ENCODE measurements around the gene BEST3.

The BEST3 gene

GRCh38 chr12:69698769-69699540, at the start of gene BEST3:
Gene BEST3, minus strand, starts transcription at chr12:69699303. Its CDS starts 1,505 bp downstream, at chr12:69697798.
- no peak for DNase-seq

GRCh38 chr12:69744109-69744508, 45.0 kb upstream of the BEST3 start:
- no peak for DNase-seq

DNA sequence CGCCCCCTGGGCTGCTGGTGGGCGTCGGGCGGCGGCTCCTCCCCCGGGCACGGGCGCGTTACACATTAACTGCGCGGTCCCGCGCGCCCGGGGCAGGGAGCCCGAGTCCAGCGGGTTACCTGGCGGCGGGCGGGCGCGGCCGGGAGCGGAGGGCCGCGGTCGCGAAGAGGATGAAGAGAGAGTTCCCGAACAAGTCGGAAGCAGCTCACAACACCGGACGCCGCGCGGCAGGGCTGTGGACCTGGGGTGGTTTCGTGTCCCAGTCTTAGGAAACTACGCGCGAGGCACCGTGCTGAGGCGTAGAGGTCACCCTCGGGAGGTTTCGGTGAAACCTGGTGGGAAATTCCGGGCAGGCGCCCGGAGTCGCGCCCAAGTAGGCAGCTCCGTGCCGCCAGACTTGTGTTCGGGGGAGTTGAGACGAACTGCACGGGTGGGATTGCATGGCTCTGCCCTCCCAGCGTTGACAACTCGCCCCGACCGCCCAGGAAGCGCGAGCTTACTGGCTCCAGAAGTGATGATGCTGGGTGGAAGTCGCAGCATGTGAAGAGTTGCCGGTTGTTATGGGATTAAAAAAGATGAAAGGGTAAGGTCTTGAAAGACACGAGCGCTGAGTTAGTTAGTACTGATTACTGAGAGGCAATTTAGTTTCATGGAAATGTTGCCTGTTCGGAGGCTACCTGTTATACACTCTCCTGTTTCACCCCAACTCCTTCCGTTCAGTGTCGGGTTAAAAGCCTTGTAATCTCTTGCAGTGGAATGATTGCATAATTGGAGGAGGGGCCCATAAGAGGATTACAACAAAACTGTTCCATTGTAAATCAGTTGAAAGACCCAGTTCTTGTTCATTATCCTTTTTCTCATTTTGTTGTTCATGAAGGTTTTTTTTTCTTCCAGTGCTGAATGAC, 40.4 kb upstream of the BEST3 start:
- DNase-seq: peak; percentile 68

- peak; percentile 94 for DNase-seq
Measured at GRCh38 chr12:69738351-69739286, 39.5 kb upstream of the BEST3 start, which contains the start of gene RAB3IP. Gene RAB3IP, plus strand, starts transcription at chr12:69738860. Its CDS starts 16,549 bp downstream, at chr12:69755409.

- no peak for DNase-seq
Measured at GRCh38 chr12:69733638-69734037, 34.5 kb upstream of the BEST3 start.

- no peak for DNase-seq
Measured at GRCh38 chr12:69732088-69732487, 33.0 kb upstream of the BEST3 start.

DNA sequence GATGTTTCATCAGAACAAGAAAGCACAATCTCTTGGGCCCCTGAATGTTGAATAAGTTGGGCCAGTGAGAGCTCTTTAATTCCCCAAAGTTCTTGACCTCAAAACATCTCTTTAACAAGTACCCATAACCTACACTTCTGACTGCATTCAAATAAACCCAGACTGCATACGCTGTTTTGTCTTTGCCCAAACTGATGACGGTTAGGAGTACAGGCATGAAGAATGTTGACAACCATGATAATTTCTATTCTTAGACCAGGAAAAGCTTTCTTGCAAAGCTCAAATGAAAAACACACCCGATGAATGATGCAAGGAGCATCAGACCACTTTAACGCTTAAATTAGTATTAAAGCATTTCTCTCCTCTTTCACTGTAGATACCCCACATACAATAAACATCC, 27.8 kb upstream of the BEST3 start:
- DNase-seq: no peak

DNA sequence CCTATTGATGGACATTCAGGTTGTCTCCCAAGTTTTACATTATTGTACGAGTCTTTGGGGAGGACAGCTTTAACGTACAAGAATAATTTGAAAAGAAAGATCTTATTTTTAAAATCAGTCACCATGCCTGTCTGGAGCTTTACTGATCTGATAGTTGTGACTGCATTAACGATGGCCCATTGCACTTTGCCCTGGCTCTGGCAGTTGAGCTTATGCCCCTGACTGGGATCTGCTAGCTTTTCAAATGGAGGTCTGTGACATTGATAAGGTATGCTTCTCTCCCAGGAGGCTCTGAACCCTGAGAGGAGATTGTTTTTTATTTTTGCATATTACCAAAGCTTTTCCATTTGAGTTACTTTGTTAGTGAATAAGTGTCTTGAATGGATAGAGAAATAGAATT, 21.6 kb upstream of the BEST3 start:
- no peak for DNase-seq

DNA sequence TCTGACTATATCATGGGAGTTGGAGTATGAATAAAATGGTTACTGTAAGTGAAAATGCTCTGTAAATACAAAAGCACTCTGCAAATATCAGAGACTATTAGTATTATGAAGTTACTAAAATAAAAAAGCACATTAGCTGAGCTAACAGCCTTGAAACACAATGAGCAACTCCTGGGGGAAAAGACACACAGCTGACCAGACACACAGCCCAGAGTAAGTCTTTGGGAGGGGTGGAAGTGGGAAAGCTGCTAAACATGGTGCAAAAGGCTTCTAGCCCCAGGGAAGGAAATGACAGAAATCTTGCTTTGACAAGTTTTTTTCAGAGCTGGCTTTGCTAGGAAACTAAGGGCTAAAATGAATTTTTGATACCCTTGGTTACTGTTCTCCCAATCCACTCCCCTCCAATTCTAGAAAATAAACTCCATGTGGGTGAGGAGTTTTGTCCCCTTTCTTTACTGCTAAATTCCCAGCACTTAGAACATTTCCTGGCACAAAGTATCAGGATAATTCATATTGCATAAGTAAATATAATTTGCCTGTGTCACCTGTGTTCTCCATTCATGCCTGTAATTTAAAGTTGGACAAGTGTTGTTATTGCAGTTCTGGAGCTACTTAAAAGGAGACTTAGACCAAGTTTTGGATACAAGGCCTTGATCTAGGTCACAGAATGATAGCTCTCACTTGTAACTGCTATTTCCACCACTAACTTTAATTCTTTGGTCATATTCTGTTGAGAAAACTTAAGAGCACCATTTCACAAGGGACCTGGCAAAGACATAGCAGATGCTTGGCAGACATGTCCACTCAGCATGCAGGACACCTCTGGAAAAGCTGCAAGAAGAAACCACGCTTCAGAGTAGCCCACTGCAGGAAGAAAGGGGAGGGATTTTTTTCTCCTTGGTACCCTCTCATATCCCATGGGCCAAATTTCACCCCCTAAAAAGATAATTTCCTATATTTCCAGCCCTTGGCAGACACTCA, 20.5 kb upstream of the BEST3 start:
- DNase-seq: no peak

- DNase-seq: no peak
Measured at GRCh38 chr12:69714542-69714941, 15.4 kb upstream of the BEST3 start.

GRCh38 chr12:69712826-69713225, 13.7 kb upstream of the BEST3 start:
- DNase-seq: no peak

- DNase-seq: no peak
Measured at GRCh38 chr12:69708649-69709048, 9.5 kb upstream of the BEST3 start.

DNA sequence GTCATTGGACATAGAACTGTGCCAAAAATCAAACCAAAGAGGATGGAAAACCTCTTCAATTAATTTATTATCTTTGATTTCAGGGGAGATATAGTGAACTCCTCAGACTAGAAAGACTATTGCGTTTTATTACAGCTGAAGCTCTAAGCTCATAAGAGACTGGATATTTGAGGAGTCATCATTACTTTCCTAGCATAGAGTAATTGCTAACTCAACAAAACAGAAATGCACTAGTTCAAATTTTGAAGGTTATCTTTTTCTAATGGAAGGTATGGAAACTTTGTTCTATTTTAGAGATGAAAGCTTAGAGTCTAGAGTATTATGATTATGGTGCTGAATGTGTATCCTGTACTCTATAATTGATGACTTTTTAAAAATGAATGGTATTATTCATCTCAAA, 5.3 kb upstream of the BEST3 start:
- DNase-seq: no peak

- DNase-seq: no peak
Measured at GRCh38 chr12:69703146-69703642, 4.1 kb upstream of the BEST3 start.

- DNase-seq: no peak
Measured at GRCh38 chr12:69701826-69702225, 2.7 kb upstream of the BEST3 start.

- no peak for DNase-seq
Measured at GRCh38 chr12:69698054-69698453, 1.0 kb downstream of the BEST3 start.

- DNase-seq: no peak
Measured at GRCh38 chr12:69694123-69694522, 5.0 kb downstream of the BEST3 start.

- no peak for DNase-seq
Measured at GRCh38 chr12:69689638-69690037, 9.5 kb downstream of the BEST3 start.

DNA sequence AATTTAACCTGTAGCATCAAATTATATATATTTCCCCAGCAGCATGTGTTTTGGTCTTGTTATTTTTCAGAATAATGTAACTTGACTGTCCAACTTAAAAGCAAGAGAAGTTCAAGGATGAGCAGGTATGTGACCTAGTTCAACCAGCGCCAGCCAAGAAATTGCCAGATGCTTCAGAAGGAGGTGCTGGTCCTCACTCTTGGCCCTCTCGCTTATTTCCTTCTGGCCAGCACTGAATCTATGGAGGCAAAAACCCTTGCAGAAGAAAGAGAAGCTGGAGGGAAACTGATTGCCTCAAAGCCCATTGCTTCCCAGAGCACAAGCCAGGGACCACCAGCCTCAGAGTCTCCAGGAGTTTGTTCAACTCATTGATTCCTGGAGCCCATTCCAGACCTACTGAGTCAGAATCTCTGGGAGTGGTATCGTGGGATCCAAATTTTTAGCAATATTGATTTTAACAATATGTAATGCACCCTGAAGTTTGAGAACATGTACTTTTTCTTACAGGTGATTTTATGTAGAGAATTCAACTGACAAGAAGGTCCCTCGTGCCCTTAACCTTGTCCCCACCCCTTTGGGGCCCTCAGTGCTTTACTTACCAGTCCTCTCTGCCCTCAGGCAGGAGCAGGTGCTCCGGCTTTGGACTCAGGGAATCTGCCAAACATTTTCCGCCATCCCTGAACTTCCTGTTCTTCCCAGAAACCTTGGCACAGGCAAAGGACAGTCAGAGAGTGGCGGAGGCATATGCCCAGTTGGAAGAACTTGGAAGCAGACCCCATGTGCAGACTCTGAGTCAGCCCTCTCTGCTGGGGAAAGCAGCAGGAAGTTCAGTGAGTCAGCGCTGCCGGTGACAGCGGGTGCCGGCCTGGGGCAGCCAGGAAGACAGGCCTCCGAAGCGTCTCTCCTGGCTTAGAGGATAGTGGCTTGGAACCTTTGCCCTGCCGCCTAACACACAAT, 10.4 kb downstream of the BEST3 start:
- DNase-seq: peak; percentile 15

GRCh38 chr12:69688021-69688420, 11.1 kb downstream of the BEST3 start:
- DNase-seq: no peak
